Neural cell (in vitro differentiated cells): ENCODE results near the gene ANKRD30B. TPM values are rescaled to one million over a fixed set of nuclear protein-coding genes. Genes with fewer than 3 reads are reported as not detected.
"Not testable (repeated sequence)": the region's sequence is repeated elsewhere in the genome, so short reads cannot be mapped to it uniquely, and the experiment has no call there.

ENCODE experiments used
- H2AFZ ChIP-seq: fragments of 200-600, 300-800 bp; sonication (generic), shearing (Covaris generic); 2 replicates; pipeline ENCODE4 v1.6.0; 2014; ENCODE audit warnings: low read depth, mild to moderate bottlenecking, antibody characterized with exemption, low read length, moderate library complexity
- H3F3A ChIP-seq: fragments of 200-600 bp; shearing (Covaris generic); 2 replicates; pipeline ENCODE4 v1.6.1; 2016; ENCODE audit warnings: mild to moderate bottlenecking, moderate library complexity, mixed read lengths, antibody characterized with exemption, low read length; ENCODE audit not compliant: insufficient read depth, poor library complexity, severe bottlenecking
- H3K27ac ChIP-seq: fragments of 200-600, 300-800 bp; sonication (generic), shearing (Covaris generic); 2 replicates; pipeline ENCODE4 v1.5.1; 2014; ENCODE audit warnings: mild to moderate bottlenecking, low read length, moderate library complexity
- H3K27me3 ChIP-seq: fragments of 300-800, 200-600 bp; sonication (generic), shearing (Covaris generic); 2 replicates; pipeline ENCODE4 v1.6.0; 2014; ENCODE audit warnings: mild to moderate bottlenecking, low read depth, low read length, moderate library complexity; ENCODE audit not compliant: insufficient read depth
- H3K36me3 ChIP-seq: fragments of 300-800, 200-600 bp; sonication (generic), shearing (Covaris generic); 2 replicates; pipeline ENCODE4 v1.5.1; 2014; ENCODE audit warnings: mild to moderate bottlenecking, antibody characterized with exemption, low read length, moderate library complexity; ENCODE audit not compliant: insufficient read depth
- H3K4me2 ChIP-seq: fragments of 300-800, 200-600 bp; sonication (generic), shearing (Covaris generic); 2 replicates; pipeline ENCODE4 v1.6.0; 2014; ENCODE audit warnings: mild to moderate bottlenecking, low read length
- H3K4me3 ChIP-seq: fragments of 300-800, 200-600 bp; sonication (generic), shearing (Covaris generic); 2 replicates; pipeline ENCODE4 v1.5.1; 2014; ENCODE audit warnings: mild to moderate bottlenecking, low read length, moderate library complexity
- H3K79me2 ChIP-seq: fragments of 200-600 bp; shearing (Covaris generic); replicated peaks from 2 replicates; pipeline ENCODE4 v1.6.0; 2014; ENCODE audit warnings: mild to moderate bottlenecking, low read length, moderate library complexity; ENCODE audit not compliant: insufficient read depth
- H3K9ac ChIP-seq: fragments of 300-800, 200-600 bp; sonication (generic), shearing (Covaris generic); 2 replicates; pipeline ENCODE4 v1.6.1; 2016; ENCODE audit warnings: mild to moderate bottlenecking, low read length, mixed read lengths
- H3K9me2 ChIP-seq: fragments of 200-600 bp; shearing (Covaris generic); 2 replicates; pipeline ENCODE4 v1.6.1; 2016; ENCODE audit warnings: mild to moderate bottlenecking, low read length, mixed read lengths; ENCODE audit not compliant: insufficient read depth
- H3K9me3 ChIP-seq: fragments of 200-600, 300-800 bp; sonication (generic), shearing (Covaris generic); 2 replicates; pipeline ENCODE4 v1.6.1; 2016; ENCODE audit warnings: mild to moderate bottlenecking, mixed run types, low read length, moderate library complexity, mixed read lengths
- H4K20me1 ChIP-seq: fragments of 200-600 bp; shearing (Covaris generic); 2 replicates; pipeline ENCODE4 v1.6.1; 2016; ENCODE audit warnings: mild to moderate bottlenecking, mixed run types; ENCODE audit not compliant: insufficient read depth
- EP300 ChIP-seq: fragments of 450-650 bp; conservative IDR thresholded peaks from 2 replicates; pipeline ENCODE4 v1.6.1; 2014; ENCODE audit warnings: antibody characterized with exemption, mild to moderate bottlenecking, moderate library complexity; ENCODE audit not compliant: poor library complexity, severe bottlenecking
- EZH2 ChIP-seq: fragments of 200-600, 300-800 bp; shearing (Covaris generic), sonication (generic); IDR thresholded peaks from 2 replicates; pipeline ENCODE4 v1.6.1; 2014; ENCODE audit warnings: antibody characterized with exemption, low read length, borderline replicate concordance, mild to moderate bottlenecking; ENCODE audit not compliant: insufficient read depth, poor library complexity, severe bottlenecking
- MXI1 ChIP-seq: fragments of 450-650 bp; conservative IDR thresholded peaks from 2 replicates; pipeline ENCODE4 v1.6.1; 2014; ENCODE audit warnings: antibody characterized with exemption, mild to moderate bottlenecking; ENCODE audit not compliant: poor library complexity, severe bottlenecking
- POLR2AphosphoS5 ChIP-seq: IDR thresholded peaks from 2 replicates; pipeline ENCODE4 v1.6.1; 2012
- RAD21 ChIP-seq: fragments of 450-650 bp; conservative IDR thresholded peaks from 2 replicates; pipeline ENCODE4 v1.6.1; 2014; ENCODE audit warnings: antibody characterized with exemption, mild to moderate bottlenecking, moderate library complexity
- SMC3 ChIP-seq: fragments of 450-650 bp; conservative IDR thresholded peaks from 2 replicates; pipeline ENCODE4 v1.6.1; 2014; ENCODE audit warnings: antibody characterized with exemption, mild to moderate bottlenecking, moderate library complexity; ENCODE audit not compliant: poor library complexity
- TAF1 ChIP-seq: IDR thresholded peaks from 2 replicates; pipeline ENCODE4 v1.6.1; 2012; ENCODE audit warnings: low read depth
- polyA minus RNA-seq: library from RNA; depleted of rRNA, polyadenylated mRNA; stranded (reverse); fragments of >200 nt; gene quantifications from 2 replicates; pipeline ENCODE4 v1.2.3, GENCODE V29; 2014
- polyA plus RNA-seq: library from polyadenylated mRNA; depleted of rRNA; stranded (reverse); fragments of >200 nt; gene quantifications from 2 replicates; pipeline ENCODE4 v1.2.3, GENCODE V29; 2014
- TF ChIP-seq, protein P1 (sequence below): IDR thresholded peaks from 2 replicates; pipeline ENCODE4 v1.6.1; 2012; ENCODE audit warnings: borderline replicate concordance
- TF ChIP-seq, protein P2 (sequence below): fragments of 450-650 bp; IDR thresholded peaks from 2 replicates; pipeline ENCODE4 v1.5.1; 2014; ENCODE audit warnings: antibody characterized with exemption, mild to moderate bottlenecking, moderate library complexity; ENCODE audit not compliant: poor library complexity, severe bottlenecking

Gene ANKRD30B, protein sequence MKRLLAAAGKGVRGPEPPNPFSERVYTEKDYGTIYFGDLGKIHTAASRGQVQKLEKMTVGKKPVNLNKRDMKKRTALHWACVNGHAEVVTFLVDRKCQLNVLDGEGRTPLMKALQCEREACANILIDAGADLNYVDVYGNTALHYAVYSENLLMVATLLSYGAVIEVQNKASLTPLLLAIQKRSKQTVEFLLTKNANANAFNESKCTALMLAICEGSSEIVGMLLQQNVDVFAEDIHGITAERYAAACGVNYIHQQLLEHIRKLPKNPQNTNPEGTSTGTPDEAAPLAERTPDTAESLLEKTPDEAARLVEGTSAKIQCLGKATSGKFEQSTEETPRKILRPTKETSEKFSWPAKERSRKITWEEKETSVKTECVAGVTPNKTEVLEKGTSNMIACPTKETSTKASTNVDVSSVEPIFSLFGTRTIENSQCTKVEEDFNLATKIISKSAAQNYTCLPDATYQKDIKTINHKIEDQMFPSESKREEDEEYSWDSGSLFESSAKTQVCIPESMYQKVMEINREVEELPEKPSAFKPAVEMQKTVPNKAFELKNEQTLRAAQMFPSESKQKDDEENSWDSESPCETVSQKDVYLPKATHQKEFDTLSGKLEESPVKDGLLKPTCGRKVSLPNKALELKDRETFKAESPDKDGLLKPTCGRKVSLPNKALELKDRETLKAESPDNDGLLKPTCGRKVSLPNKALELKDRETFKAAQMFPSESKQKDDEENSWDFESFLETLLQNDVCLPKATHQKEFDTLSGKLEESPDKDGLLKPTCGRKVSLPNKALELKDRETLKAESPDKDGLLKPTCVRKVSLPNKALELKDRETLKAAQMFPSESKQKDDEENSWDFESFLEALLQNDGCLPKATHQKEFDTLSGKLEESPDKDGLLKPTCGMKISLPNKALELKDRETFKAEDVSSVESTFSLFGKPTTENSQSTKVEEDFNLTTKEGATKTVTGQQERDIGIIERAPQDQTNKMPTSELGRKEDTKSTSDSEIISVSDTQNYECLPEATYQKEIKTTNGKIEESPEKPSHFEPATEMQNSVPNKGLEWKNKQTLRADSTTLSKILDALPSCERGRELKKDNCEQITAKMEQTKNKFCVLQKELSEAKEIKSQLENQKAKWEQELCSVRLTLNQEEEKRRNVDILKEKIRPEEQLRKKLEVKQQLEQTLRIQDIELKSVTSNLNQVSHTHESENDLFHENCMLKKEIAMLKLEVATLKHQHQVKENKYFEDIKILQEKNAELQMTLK (N-terminal part only)
- polyA plus RNA-seq (not detected in 2 replicates), polyA minus RNA-seq (not detected in 2 replicates)

DNA sequence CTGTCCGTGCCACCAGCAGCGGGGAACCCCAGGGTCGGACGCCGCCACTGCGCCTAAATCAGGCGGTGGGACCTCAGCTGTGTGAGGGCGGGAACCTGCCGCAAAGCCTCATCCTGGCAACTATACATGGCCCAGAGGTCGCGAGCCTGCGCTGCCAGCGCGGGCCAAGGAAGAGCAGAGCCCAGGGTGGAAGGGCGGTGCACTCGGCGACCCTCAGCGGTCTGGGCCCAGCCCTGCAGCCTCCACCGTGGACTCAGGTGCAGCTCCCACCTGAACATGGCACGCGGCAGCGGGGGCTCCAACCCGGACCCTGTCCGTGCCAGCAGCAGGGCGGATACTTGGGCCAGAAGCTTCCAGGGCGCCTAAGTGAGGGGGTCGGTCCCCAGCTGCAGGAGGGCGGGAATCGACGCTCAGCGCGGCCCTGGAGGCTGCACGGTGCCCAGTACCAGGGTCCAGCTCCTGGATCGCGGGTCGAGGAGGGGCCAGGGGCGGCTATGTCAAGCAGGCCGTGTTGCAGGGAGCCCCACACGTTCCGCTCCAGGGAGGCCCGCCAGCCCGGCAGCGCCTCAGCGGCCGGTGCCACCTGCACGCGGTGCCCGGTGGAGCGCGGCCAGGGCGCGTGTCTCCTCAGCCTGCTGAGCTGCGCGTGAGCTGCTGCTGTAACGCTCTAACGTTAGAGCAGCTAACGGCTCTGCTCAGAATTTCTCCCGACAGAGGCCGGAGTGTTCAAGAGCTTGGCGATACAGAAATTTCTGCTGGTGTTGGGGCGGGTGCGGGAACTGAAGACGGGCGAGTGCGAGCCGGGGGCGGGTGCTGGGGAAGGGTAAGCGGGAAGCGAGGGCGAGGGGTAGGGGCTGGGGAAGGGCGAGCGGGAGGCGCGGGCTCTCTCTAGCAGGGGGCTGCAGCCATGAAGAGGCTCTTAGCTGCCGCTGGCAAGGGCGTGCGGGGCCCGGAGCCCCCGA lies at the start of gene ANKRD30B:
Gene ANKRD30B (plus strand): TSS at position 660 of the 962 bp plus-strand sequence. CDS start 248 bp downstream, at position 908.
- Histone ChIP-seq H3F3A (no peaks in the 10 kb centered on the region), H3K9me3 (no peaks in the 10 kb centered on the region), H3K4me3 (no peak within 1 kb of the TSS), H2AFZ (no peak within 1 kb of the TSS), H4K20me1 (no peaks in the 10 kb centered on the region), H3K27ac (no peak within 1 kb of the TSS), H3K36me3 (no peaks in the 10 kb centered on the region), H3K9ac (no peak within 1 kb of the TSS), H3K9me2 (no peaks in the 10 kb centered on the region), H3K4me2 (no peak within 1 kb of the TSS), H3K79me2 (no peaks in the 10 kb centered on the region), H3K27me3 (no peaks in the 10 kb centered on the region)
- TF ChIP-seq TAF1: no peak
- TF ChIP-seq RAD21: no peak
- no peak for TF ChIP-seq SMC3
- TF ChIP-seq POLR2AphosphoS5: no peak
- no peak for TF ChIP-seq EP300
- TF ChIP-seq, protein P1, sequence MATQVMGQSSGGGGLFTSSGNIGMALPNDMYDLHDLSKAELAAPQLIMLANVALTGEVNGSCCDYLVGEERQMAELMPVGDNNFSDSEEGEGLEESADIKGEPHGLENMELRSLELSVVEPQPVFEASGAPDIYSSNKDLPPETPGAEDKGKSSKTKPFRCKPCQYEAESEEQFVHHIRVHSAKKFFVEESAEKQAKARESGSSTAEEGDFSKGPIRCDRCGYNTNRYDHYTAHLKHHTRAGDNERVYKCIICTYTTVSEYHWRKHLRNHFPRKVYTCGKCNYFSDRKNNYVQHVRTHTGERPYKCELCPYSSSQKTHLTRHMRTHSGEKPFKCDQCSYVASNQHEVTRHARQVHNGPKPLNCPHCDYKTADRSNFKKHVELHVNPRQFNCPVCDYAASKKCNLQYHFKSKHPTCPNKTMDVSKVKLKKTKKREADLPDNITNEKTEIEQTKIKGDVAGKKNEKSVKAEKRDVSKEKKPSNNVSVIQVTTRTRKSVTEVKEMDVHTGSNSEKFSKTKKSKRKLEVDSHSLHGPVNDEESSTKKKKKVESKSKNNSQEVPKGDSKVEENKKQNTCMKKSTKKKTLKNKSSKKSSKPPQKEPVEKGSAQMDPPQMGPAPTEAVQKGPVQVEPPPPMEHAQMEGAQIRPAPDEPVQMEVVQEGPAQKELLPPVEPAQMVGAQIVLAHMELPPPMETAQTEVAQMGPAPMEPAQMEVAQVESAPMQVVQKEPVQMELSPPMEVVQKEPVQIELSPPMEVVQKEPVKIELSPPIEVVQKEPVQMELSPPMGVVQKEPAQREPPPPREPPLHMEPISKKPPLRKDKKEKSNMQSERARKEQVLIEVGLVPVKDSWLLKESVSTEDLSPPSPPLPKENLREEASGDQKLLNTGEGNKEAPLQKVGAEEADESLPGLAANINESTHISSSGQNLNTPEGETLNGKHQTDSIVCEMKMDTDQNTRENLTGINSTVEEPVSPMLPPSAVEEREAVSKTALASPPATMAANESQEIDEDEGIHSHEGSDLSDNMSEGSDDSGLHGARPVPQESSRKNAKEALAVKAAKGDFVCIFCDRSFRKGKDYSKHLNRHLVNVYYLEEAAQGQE: no peak
- TF ChIP-seq, protein P2, sequence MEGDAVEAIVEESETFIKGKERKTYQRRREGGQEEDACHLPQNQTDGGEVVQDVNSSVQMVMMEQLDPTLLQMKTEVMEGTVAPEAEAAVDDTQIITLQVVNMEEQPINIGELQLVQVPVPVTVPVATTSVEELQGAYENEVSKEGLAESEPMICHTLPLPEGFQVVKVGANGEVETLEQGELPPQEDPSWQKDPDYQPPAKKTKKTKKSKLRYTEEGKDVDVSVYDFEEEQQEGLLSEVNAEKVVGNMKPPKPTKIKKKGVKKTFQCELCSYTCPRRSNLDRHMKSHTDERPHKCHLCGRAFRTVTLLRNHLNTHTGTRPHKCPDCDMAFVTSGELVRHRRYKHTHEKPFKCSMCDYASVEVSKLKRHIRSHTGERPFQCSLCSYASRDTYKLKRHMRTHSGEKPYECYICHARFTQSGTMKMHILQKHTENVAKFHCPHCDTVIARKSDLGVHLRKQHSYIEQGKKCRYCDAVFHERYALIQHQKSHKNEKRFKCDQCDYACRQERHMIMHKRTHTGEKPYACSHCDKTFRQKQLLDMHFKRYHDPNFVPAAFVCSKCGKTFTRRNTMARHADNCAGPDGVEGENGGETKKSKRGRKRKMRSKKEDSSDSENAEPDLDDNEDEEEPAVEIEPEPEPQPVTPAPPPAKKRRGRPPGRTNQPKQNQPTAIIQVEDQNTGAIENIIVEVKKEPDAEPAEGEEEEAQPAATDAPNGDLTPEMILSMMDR: no peak
- no peak for TF ChIP-seq EZH2
- no peak for TF ChIP-seq MXI1

DNA sequence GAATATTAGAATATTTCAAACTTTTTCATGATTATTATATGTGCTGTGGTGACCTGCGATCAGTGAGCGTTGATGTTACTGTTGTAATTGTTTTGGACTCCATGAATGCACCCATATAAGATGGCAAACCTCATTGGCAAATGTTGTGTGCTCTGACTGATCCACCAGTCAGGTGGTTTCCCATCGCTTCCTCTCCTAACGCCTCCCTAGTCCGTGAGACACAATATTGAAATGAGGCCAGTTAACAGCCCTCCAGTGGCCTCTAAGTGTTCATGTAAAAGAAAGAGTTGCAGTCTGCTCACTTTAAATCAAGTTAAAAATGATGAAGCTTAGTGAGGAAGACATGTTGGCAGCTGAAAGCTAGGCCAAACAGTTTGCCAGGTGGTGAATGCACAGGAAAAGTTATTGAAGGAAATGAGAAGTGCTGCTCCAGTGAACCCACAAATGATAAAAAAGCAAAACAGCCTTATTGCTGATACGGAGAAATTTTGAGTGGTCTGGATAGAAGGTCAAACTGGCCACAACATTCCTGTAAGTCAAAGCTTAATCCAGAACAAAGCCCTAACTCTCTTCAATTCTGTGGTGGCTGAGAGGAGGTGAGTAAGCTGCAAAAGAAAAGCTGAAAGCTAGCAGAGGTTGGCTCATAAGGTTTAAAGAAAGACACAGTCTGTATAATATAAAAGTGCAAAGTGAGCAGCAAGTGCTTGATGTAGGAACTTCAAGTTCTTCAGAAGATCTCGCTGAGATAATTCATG lies 46.5 kb upstream of the ANKRD30B start:
- H3K4me3 ChIP-seq, H3K27ac ChIP-seq, H3K9me3 ChIP-seq, H3K27me3 ChIP-seq, H2AFZ ChIP-seq, H3K36me3 ChIP-seq, H3K9ac ChIP-seq, H3K9me2 ChIP-seq, H3F3A ChIP-seq, H3K79me2 ChIP-seq, H3K4me2 ChIP-seq, H4K20me1 ChIP-seq: not testable (repeated sequence)

DNA sequence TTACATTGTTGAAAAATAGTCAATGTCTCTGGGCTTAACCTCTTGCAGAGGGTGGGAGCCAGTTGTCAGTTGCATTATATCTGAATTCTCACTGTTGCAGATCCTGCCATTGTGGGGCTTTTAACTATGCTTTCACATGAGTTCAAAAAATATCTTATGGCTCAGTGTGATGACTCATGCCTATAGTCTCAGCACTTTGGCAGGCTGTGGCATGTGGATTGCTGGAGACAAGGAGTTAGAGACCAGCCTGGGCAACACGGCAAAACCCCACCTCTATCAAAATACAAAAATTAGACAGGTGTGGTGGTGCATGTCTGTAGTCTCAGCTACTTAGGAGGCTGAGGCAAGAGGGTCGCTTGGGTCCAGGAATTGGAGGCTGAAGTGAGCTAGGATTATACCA lies 38.2 kb upstream of the ANKRD30B start:
- H3K9me2 ChIP-seq, H3F3A ChIP-seq, H3K27me3 ChIP-seq, H3K27ac ChIP-seq, H3K36me3 ChIP-seq, H2AFZ ChIP-seq, H3K4me3 ChIP-seq, H3K9ac ChIP-seq, H4K20me1 ChIP-seq, H3K4me2 ChIP-seq, H3K9me3 ChIP-seq, H3K79me2 ChIP-seq: not testable (repeated sequence)
